DMS 273 (cell line): Measurements from ENCODE around the gene KLHL29.
"Not testable (repeated sequence)": the region's sequence is repeated elsewhere in the genome, so short reads cannot be mapped to it uniquely, and the experiment has no call there.

Experiments used
- DNase-seq: peaks from one replicate; lab custom pipeline; 2025; ENCODE audit not compliant: unreplicated experiment; lab: John Stamatoyannopoulos, UW

The KLHL29 gene

DNA sequence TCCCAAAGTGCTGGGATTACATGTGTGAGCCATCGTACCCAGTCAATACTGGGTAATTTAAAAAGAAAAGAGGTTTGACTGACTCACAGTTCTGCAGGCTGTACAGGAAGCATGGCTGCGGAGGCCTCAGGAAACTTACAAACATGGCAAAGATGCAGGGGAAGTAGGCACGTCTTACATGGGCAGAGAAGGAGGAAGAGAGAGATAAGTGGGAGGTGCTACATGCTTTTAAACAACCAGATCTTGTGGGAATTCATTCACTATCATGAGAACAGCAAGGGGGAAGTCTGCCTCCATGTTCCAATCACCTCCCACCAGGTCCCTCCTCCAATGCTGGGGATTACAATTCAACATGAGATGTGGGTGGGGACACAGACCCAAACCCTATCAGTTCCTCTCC is 349.4 kb downstream of the KLHL29 start:
- DNase-seq: no peak

DNA sequence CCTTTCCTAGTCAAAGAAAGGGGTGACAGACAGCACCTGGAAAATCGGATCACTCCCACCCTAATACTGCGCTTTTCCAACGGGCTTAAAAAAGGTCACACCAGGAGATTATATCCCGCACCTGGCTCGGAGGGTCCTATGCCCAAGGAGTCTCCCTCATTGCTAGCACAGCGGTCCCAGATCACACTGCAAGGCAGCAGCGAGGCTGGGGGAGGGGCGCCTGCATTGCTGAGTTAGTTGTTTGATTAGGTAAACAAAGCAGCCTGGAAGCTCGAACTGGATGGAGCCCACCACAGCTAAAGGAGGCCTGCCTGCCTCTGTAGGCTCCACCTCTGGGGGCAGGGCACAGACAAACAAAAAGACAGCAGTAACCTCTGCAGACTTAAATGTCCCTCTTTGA is 351.8 kb downstream of the KLHL29 start:
- DNase-seq: not testable (repeated sequence)

- peak; percentile 70 for DNase-seq
These were observed 360.2 kb downstream of the KLHL29 start for GRCh38 chr2:23745068-23745725.

GRCh38 chr2:23745726-23746105 is 360.7 kb downstream of the KLHL29 start:
- DNase-seq: peak; percentile 97

GRCh38 chr2:23746141-23746863 is 361.3 kb downstream of the KLHL29 start:
- DNase-seq: no peak

DNA sequence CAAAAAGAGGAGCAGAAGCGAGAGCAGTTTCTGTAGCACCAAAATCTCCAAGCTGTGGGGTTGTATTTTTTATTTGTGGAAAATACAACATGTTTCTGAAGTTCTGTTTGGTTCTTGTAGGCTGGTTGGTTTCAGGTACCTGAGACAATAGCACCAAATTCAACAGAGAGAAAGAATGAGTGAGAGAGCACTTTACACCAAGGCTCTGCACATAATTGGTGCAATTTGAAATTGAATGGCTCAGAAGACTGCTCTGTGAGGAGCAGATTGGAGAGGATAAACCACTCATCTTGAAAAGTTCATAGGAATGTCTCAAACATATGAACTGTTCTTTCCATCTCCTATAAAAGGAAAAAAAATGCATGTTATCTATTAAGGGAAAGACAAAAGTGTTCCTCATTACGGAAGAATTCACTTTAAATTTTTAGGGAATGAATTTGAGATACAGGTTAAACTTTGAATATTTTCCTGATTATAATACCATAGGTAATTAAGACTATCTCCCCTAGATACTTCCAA is 366.8 kb downstream of the KLHL29 start:
- DNase-seq: no peak

- DNase-seq: no peak
These were observed 368.5 kb downstream of the KLHL29 start for GRCh38 chr2:23753291-23754010.

DNA sequence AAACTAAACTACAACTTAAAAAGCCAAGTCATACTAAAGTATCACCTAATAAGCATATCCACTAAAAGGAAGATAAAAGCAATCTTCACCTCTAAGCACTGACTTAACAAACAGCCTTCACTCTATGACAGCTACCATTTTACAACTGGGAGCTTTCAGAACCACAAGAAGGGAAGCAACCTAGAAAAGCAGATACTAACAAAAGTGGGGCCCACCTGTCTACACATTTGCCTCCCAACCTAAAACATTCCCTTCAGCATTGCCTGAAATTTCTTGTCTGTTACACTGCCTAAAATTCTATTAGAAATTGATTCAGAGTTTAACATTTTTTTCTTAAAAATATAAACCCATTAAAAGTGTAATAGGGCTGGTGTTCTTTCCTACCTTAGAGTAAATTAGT is 370.0 kb downstream of the KLHL29 start:
- no peak for DNase-seq

DNA sequence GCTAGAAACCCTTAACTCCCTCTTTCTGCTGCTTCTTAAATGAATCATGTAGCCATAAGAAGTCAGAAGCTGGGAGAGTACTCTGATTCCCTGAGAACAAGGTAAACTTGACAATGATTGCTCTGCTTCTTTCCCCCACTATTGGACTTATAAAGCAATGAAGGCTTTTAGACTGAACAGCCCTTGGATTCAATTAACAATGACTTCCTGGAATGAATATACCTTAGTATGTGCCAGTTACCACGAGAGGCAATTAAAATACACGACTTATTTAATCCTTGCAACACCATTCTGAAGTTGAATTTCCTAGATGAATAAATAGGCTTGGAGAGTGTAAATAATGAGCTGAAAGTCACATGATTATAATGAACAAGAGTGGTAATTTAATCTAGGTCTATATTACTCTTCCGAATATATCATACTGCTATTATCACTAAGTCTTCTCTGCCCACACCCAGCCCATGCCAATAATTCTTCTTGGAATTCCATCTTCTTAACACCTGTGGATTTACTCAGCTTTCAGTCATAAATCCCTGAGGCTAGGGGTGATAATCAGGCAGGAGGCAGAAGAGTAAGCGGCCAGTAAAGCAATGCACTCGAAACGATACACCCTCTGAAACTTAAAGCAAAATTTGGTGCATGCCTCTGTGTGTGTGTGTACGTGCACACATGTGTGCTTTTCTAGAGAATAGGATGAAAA is 371.8 kb downstream of the KLHL29 start:
- DNase-seq: no peak

- no peak for DNase-seq
These were observed 372.9 kb downstream of the KLHL29 start for GRCh38 chr2:23757686-23758433.
